Stimulated activated CD4-positive, alpha-beta T cell treated with anti-CD3 and anti-CD28 coated beads, Interleukin-15, amount 100 ng/mL, for 48 hours (primary cell): ENCODE data around the gene VN1R5.
A peak's percentile ranks its signal among the peaks of the same experiment; 100 is the strongest.
"Not testable (repeated sequence)": the region's sequence is repeated elsewhere in the genome, so short reads cannot be mapped to it uniquely, and the experiment has no call there.

Experiments
- DNase-seq, 2 donors: peaks; one replicate each; pipeline ENCODE4 v3.0.0-alpha.2; 2020; ENCODE audit warnings: low read depth in 2 of 2

VN1R5 gene

DNA sequence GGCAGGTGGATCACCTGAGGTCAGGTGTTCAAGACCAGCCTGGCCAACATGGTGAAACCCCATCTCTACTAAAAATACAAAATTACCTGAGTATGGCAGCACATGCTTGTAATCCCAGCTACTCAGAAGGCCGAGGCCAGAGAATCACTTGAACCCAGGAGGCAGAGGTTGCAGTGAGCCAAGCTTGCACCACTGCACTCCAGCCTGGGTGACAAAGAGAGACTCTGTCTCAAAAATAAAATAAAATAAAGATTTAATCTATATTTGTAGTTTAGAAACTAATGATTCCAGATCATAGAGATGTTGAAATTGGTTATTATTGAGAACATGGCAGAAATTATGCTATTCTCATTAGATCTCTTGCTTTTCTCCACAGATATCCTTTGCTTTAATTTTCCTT lies at the start of gene VN1R5:
Gene VN1R5 (plus strand): TSS at position 301 of the 400 bp plus-strand sequence.
- not testable (repeated sequence) for DNase-seq

DNA sequence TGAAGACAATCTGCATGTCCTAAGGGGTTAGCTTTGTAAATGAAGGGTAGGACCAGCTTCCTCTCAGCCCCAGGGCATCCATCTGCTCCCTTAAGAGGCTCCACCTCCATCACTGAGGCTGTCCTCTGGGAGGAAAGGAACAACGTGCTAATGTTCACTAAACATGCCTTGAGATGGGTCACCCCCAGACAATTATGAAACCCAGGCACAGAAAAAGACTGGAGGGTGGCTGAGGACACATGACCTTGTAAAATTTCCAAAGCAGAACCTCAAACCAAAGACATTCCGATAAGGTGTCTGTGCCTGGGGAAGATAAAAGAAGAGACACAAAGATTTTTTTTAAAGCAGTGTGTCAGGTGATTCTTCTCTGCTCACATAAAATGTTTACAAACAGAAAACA lies 46.5 kb upstream of the VN1R5 start:
- no peak for DNase-seq

DNA sequence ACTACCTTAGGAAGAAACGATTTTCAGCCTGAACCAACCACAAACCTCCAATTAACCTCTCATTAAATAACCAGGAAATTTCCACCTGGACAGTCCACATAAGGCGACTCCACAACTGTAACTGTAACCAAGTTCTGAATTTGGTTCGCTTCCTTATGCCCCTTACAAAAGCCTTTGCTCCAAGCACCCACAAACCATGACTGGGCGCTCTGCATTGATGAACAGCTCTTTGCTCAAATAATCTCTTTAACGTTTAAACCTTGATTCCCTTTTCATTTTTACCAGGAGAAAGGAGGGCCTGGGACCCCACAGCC lies 45.9 kb upstream of the VN1R5 start:
- no peak for DNase-seq

DNA sequence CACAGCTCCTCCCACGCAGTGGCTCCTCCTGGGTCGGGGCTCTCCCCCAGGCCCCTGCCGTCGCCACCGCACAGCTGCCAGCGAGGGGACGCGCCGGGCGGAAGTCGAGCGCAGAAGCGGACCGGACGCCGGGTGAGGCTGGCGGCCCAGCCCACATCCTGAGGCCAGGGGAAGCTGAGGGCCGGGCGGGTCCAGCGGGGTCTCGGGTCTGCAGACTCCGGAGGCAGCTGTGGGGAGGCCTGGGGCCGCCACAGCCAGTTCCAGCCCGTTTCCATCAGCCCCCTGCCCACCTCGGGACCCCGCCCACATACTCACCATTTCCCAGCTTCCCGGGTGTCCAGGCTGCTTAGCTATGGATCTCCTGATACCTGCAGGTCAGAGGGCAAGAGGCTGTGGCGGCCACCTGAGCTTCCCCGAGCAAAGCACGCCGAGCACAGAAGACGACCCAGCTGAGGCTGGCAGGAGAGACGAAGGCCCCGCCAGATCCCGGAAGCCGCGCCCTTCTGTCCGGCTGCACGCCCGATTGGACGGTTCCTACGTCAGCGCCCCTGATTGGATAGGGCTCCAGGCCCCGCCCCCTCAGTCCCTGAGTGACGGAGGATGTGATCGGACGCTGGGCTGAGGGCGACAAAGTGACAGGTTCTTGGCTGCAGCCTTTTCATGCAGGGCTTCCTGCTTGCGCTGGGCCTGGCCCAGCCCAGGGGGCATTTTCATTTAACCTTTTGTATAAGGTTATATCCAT lies 45.3 kb upstream of the VN1R5 start:
- DNase-seq: peak; percentile 91 to 95

DNA sequence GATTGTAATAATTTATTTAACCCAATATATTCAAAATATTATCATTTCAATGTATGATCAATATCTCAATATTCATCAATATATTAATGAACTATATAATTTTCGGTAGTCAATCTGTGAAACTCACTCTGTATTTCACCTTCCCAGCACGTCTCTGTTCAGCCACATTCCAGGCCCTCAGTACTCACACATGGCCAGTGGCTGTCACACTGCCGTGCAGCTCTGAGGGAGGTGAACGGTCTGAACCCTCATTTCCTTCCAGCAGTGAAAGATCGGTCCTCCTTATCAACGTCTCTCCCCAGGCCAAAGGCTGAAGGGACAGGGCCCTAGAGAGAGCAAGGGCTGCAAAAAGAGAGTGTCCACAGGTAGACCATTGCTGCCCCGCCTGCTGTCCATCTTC lies 44.5 kb upstream of the VN1R5 start:
- no peak for DNase-seq

DNA sequence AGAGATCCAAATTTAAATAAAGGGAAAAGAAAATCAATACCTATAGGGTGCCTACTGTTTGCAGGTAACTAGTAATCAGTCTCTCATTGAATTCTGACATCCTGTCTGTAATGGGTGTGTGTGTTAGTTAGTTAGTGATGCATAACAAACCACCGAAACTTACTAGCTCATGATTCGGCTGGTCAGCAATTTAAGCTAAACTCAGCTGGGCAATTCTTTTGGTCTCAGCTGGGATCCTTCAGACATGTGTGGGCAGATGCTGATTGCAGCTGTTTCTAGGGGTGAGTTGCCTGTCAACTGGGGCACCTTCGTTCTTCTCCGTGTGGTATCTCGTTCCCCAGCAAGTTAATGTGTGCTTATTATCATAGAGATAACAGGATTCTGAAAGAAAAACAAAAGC lies 43.9 kb upstream of the VN1R5 start:
- DNase-seq: no peak

DNA sequence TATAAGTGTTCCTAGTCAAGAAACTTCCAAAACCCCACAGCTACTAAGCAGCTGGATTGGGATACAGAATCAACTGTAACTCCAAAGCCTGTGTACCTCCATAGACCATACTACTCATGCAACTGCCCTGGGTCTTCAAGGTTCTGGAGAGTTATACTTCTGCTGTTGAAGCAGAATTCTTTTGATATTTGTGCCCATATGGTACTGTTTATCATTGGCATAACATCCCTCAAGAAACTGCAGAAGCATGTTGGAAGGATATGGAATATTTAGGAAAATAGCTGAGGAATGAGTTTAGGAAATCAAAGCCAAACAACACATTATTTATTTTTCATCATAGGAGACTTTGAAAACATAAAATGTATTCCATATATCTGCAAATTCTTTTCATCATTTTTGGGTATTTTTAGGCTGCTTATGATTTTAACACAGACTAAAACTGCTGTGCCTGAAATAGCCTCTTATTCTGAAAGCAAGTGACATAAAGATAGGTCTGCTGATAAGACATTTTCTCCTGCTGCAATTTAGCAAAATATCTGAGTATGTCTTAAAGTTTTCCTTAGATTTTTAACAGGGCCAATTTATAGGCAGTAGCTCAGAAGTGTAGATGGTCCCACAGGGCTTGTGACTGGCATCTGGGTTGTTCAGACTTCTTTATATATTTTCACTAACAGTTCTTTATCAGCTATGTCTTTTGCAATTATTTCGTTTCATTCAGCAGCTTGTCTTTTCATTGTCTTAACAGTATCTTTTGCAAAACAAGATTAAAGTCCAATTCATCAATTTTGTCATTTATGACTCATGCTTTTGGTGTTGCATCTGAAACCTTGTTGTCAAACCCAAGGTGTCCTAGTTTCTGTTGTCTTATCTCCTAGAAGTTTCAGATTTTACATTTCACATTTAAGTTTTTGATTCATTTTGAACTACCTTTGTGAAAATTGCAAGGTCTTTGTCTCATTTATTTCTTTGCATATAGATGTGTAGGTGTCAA lies 43.0 kb upstream of the VN1R5 start:
- no peak for DNase-seq

DNA sequence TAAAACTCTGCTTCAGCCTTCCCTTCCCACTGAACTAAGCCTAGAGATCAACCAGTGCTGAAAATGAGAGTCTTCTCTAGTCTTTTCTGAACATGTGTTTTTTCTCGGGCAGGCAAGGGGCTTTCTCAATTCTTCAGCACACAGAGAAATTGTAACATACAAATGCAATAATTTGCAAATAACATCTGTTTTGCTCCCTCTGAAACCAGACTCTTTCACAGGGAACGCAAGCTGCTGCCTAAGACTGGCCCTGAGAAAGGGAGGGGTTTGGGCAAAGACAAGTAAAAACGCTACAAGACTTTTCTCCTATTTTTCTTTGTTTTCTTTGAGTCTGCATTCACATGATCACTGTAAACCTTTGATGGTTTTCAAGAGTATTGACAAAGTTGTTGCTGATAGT lies 39.6 kb upstream of the VN1R5 start:
- DNase-seq: no peak

DNA sequence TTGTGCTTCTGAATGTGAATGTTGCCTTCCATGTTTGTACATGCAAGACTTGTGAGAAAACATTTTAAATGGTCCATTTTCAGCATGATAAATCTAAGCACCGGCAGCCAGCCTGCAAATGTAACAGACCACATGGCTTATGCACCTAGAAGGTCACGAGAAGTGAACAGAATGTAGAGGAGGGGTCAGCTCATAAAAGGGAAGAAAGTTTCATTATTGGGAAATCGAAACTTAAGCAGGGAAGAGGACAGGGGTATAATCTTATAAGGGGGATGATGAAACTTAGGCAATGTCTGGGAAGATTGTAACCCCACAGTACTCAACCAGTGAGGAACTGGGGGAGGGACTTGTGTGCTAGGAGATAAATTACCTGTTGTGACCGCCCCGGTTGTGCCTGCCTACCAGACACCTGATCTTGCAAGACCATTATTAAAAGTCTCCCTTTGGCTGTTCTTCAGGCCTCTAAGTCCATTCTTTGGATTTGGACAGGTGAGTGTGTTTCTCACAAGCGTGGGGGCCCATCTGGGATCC lies 37.7 kb upstream of the VN1R5 start:
- no peak for DNase-seq

DNA sequence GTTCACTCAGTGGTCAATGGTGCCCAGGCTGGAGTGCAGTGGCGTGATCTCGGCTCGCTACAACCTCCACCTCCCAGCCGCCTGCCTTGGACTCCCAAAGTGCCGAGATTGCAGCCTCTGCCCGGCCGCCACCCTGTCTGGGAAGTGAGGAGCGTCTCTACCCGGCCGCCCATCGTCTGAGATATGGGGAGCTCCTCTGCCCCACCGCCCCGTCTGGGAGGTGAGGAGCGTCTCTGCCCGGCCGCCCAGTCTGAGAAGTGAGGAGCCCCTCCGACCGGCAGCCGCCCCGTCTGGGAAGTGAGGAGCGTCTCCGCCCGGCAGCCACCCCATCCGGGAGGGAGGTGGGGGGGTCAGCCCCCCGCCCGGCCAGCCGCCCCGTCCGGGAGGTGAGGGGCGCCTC lies 35.6 kb upstream of the VN1R5 start:
- not testable (repeated sequence) for DNase-seq

DNA sequence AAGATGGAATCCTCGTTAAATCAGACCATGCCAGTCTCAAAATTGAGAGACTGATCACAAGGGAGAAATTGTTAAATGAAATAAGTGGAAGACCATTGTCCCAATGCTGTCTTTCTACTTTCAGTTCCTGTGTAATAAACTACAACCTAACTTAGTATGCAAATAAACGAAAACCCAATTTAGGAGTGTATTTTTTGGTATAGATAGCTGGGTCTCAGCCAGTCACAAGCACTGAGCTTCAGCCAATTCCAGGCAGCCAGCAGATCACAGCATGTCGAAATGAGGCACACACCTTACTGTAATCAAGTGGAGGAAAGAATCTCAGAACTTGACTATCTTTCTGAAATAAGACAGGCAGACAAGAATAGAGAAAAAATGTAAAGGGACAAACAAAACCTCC lies 33.0 kb upstream of the VN1R5 start:
- DNase-seq: no peak

DNA sequence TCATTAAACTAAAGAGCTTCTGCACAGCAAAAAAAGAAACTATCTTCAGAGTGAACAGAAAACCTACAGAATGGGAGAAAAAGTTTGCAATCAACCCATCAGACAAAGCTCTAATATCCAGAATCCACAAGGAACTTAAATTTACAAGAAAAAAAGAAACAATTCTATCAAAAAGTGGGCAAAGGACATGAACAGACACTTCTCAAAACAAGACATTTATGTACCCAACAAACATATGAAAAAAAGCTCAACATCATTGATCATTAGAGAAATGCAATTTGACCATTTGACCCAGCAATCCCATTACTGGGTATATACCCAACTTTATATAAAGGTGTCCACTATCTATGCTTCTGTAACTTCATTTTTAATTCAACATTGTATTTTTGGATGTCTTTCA lies 31.1 kb upstream of the VN1R5 start:
- DNase-seq: no peak

DNA sequence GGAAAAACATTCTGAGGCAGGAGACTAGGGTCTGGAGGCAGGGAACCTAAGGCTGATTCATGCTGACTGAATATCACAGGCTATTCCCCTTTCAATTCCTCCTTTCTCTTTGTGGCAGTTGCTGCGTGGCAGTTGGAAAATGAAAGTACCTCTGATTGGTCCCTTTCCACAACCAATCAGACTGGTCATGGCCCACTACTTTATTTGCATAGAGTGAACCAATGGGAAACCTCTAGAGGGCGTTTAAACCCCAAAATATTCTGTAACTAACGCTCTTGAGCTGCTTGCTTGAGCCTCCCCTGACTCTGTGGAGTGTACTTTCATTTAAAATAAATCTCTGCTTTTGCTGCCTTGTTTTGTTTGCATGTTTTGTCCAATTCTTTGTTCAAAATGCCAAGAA lies 27.7 kb upstream of the VN1R5 start:
- no peak for DNase-seq

DNA sequence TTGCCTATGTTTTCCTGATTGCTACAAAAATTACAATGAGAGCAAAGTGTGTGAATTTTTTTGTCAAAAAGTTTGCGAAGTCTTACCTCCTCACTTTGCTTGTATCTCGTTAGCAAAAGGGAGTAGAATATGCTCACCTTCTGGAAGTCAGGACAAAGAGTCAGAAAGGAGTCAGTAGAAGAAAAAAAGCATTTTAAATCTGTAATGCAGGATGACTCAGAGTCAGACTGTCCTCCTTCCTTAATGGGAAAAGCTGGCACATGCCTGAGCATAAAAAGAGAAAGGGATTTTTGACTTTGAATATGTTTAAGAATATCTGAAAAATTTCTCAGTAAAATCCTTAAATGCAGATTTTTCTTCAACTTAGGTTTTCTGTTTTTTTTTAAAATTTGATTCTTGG lies 14.2 kb upstream of the VN1R5 start:
- no peak for DNase-seq

DNA sequence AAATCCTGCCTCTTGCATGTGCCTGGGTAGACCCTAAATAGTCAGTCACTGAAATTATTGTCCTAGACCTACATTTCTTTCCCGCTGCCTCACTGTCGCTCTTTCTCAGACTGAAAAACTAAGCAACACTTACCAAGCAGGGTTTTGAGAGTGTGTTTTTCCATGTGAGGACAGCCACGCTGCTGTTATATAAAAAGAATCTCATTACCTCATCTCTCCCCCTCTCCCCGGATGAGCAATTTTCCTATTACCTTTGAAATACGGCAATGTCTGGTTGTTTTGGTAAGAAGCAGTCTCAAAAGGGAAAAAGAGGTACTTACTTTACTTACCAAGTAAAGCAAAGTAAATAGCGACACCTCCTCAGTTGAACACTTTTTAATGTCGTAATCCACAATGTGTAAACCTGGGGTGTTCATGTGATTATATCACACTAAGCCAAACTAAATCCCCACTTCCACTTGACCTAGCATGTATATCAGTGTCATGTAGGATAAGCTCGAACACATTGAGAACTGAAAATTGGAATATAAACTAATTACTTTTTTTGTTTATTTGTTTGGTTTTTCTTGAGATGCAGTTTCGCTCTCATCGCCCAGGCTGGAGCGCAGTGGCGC lies 12.2 kb upstream of the VN1R5 start:
- no peak for DNase-seq

DNA sequence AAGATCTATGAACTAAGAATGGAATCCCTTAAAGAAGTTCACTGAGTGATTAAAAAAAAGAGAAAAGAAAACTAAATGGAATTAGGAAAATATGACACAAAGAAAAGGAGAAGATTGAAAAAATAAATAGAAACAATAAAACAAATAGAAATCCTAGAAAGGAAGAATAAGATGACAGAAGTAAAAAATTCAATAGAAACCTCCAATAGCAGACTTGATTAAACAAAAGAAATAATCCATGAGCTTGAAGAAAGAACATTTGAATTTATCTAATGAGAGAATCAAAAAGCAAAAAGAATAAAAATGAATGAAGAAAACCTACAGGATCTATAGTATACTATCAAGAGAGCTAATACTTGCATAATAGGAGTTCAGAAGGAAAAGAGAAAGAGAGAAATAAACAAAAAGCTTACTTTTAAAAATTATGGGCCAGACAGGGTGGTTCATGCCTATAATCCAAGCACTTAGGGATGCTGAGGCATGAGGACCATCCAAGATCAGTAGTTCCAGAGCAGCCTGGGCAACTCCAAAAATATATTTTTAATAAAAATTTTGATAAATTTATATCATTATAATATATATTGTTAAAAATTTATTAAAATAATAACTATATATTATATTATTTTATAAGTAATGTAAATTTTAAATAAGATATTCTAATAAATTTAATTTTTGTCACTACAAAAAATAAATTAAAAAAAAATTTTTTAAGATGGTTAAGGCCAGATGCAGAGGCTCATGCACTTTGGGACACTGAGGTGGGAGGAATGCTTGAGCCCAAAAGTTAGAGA lies 9.4 kb upstream of the VN1R5 start:
- DNase-seq: no peak

DNA sequence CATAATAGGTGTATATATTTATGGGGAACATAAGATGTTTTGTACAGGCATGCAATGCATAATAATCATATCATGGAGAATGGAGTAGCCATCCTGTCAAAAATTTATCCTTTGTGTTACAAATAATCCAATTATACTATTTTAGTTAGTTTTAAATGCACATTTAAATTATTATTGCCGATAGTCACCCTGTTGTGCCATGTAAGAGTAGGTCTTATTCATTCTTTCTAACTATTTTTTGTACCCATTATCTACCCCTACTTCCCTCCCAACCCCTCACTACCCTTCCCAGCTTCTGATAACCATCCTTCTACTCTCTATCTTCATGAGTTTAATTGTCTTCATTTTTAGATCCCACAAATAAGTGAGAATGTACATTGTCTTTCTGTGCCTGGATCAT lies 8.3 kb upstream of the VN1R5 start:
- no peak for DNase-seq

DNA sequence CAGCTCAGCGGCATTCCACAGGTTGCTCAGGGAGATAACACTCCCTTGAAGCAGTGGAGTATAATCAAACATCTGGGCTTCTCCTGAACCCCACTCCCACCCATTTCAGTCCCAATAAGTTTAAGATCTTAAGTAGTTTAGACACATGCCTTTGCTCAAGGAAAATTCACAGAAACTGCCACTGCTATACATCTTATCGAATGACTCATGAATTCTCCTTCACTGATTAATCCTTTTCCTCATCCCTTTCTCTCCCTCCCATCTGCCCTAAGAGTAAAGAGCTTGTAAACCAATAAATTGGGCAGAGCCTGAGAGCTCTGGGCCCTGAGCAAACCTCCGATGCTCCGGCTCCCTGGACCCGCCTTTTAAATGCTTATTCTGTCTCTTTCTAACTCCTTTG lies 10.2 kb downstream of the VN1R5 start:
- no peak for DNase-seq

DNA sequence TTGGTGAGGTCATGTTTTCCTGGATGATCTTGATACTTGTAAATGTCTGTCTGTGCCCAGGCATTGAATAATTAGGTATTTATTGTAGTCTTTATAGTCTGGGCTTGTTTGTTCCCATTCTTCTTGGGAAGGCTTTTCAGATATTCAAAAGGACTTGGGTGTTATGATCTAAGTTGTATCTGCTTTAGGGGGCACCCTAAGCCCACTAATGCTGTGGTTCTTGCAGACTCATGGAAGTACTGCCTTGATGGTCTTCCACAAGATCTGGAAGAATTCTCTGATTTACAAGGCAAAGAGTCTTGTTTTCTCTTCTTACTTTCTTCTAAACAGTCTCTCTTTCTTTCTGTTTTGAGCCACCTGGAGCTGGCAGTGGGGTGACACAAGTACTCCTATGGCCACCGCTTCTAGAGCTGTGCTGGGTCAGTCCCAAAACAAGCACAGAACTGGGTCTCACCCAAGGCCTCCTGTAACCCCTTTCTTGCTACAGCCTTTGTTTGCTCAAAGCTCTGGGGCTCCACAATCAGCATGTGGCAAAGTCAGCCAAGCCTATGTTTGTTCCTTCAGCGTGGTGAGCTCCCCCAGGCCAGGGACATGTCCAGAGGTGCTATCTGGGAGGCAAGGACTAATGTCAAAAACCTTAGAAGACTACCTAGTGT lies 12.6 kb downstream of the VN1R5 start:
- no peak for DNase-seq

DNA sequence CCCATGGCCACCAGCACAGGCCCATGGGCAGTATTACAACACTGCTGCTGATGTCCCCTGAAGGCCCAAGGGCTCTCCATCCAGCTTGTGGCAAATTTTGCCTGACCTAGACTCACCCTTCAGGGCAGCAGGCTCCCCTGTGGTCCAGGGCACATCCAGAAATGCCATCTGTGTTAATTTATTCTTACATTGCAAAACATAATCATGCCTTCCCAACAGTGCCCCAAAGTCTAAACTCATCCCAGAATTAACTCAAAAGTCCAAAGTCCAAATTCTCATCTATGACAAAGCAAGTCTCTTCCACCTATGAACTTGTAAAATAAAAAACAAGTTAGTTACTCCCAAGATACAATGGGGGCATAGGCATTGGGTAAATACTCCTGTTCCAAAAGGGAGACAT lies 13.3 kb downstream of the VN1R5 start:
- no peak for DNase-seq

DNA sequence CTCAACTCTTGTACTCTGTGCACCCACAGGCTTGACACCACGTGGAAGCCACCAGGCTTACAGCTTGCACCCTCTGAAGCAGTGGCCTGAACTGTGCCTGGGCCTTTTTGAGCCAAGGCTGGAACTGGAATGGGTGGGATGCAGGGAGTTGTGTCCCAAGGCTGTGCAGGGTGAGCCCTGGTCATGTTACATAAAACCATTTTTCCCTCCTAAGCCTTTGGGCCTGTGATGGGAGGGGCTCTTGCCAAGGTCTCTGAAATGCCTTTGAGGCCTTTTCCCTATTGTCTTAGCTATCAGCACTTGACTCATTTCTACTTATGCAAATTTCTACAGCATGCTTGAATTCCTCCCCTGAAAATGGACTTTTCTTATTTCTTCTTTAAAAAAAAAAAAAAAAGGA lies 14.1 kb downstream of the VN1R5 start:
- DNase-seq: no peak
